Measurements from ENCODE around the gene CA10. TPM values are rescaled to one million over a fixed set of nuclear protein-coding genes. Genes with fewer than 3 reads are reported as not detected.

CA10 gene
- polyA plus RNA-seq, 4 donors: 11.7 to 17.3 (median 14.5) TPM

GRCh38 chr17:51702963-51703360 is 455.6 kb downstream of the CA10 start:
- DNase-seq (ENCODE audit: low read depth in 4 of 4, low spot score in 3 of 4): no peak

GRCh38 chr17:51701501-51701900 is 457.0 kb downstream of the CA10 start:
- no peak for DNase-seq (ENCODE audit: low read depth in 4 of 4, low spot score in 3 of 4)

- no peak for DNase-seq (ENCODE audit: low read depth in 4 of 4, low spot score in 3 of 4)
Measured at GRCh38 chr17:51700011-51700760, 458.3 kb downstream of the CA10 start.

- no peak for DNase-seq (ENCODE audit: low read depth in 4 of 4, low spot score in 3 of 4)
Measured at GRCh38 chr17:51699303-51699702, 459.2 kb downstream of the CA10 start.

- DNase-seq (ENCODE audit: low read depth in 4 of 4, low spot score in 3 of 4): no peak
Measured at GRCh38 chr17:51692917-51693316, 465.6 kb downstream of the CA10 start.

GRCh38 chr17:51687887-51688286 is 470.6 kb downstream of the CA10 start:
- no peak for DNase-seq (ENCODE audit: low read depth in 4 of 4, low spot score in 3 of 4)

- no peak for DNase-seq (ENCODE audit: low read depth in 4 of 4, low spot score in 3 of 4)
Measured at GRCh38 chr17:51685287-51685909, 473.1 kb downstream of the CA10 start.

- DNase-seq (ENCODE audit: low read depth in 4 of 4, low spot score in 3 of 4): no peak
Measured at GRCh38 chr17:51684214-51684613, 474.3 kb downstream of the CA10 start.

- no peak for DNase-seq (ENCODE audit: low read depth in 4 of 4, low spot score in 3 of 4)
Measured at GRCh38 chr17:51683291-51683690, 475.2 kb downstream of the CA10 start.

GRCh38 chr17:51682115-51682514 is 476.4 kb downstream of the CA10 start:
- DNase-seq (ENCODE audit: low read depth in 4 of 4, low spot score in 3 of 4): no peak

- no peak for DNase-seq (ENCODE audit: low read depth in 4 of 4, low spot score in 3 of 4)
Measured at GRCh38 chr17:51677875-51678274, 480.6 kb downstream of the CA10 start.

- no peak for DNase-seq (ENCODE audit: low read depth in 4 of 4, low spot score in 3 of 4)
Measured at GRCh38 chr17:51676691-51677487, 481.6 kb downstream of the CA10 start.

GRCh38 chr17:51674579-51675255 is 483.8 kb downstream of the CA10 start:
- DNase-seq (ENCODE audit: low read depth in 4 of 4, low spot score in 3 of 4): no peak

GRCh38 chr17:51673070-51673469 is 485.4 kb downstream of the CA10 start:
- DNase-seq (ENCODE audit: low read depth in 4 of 4, low spot score in 3 of 4): no peak

- no peak for DNase-seq (ENCODE audit: low read depth in 4 of 4, low spot score in 3 of 4)
Measured at GRCh38 chr17:51672065-51672464, 486.4 kb downstream of the CA10 start.

- no peak for DNase-seq (ENCODE audit: low read depth in 4 of 4, low spot score in 3 of 4)
Measured at GRCh38 chr17:51670899-51671298, 487.6 kb downstream of the CA10 start.

- DNase-seq (ENCODE audit: low read depth in 4 of 4, low spot score in 3 of 4): no peak
Measured at GRCh38 chr17:51668963-51669246, 489.6 kb downstream of the CA10 start.

GRCh38 chr17:51668155-51668962 is 490.2 kb downstream of the CA10 start:
- DNase-seq (ENCODE audit: low read depth in 4 of 4, low spot score in 3 of 4): no peak

GRCh38 chr17:51667706-51668083 is 490.8 kb downstream of the CA10 start:
- no peak for DNase-seq (ENCODE audit: low read depth in 4 of 4, low spot score in 3 of 4)

- no peak for DNase-seq (ENCODE audit: low read depth in 4 of 4, low spot score in 3 of 4)
Measured at GRCh38 chr17:51666971-51667705, 491.4 kb downstream of the CA10 start.
